ENCODE measurements around the gene SORCS2.

- no peak for TF ChIP-seq CTCF (IDR thresholded peaks at IDR 0.05)
- no peak for TF ChIP-seq POLR2A (IDR thresholded peaks at IDR 0.05)
Observed at GRCh38 chr4:7339751-7340552, 147.6 kb downstream of the SORCS2 start.
